ENCODE data around the gene REX1BD. TPM values are rescaled to one million over a fixed set of nuclear protein-coding genes. Genes with fewer than 3 reads are reported as not detected.

The REX1BD gene
- total and polyA plus RNA-seq, 2 donors (not counting 3 experiments of a cell fraction or from before 2014, with no cell fraction given) = 64.4 to 90.9 TPM

GRCh38 chr19:18612051-18612771 is 23.6 kb downstream of the REX1BD start:
- ChIA-PET CTCF (interaction anchor here (1.4 kb wide), 2 partner anchors 23 to 235 kb away, joined by 4 to 7 read pairs; partner anchors contain the start of gene REX1BD), POLR2A (no interaction called here)
- FAIRE-seq (no peak), DNase-seq (ENCODE audit: low read depth, low spot score) (no peak)
- Histone ChIP-seq H3K4me1 (ENCODE audit: control insufficient read depth, extremely low read depth, insufficient read depth, low read length) (peaks cover 16% of the 10 kb centered on the region), H2AFZ (ENCODE audit: low read depth, low read length) (no peak overlapping the region), H3K4me2 (ENCODE audit: insufficient read depth, low read length) (no peak overlapping the region), H3K36me3 (ENCODE audit: control insufficient read depth in 2 of 2, extremely low read depth in 1 of 2, insufficient read depth in 2 of 2, low read length in 2 of 2) (no peaks in the 10 kb centered on the region), H3K9me1 (replicated peaks; ENCODE audit: control insufficient read depth, extremely low read depth, insufficient read depth, low read length) (no peaks in the 10 kb centered on the region), H3K9me3 (replicated peaks; ENCODE audit: control insufficient read depth, insufficient read depth, low read length) (no peaks in the 10 kb centered on the region), H3K27ac (ENCODE audit: insufficient read depth, low read depth, low read length) (no peak overlapping the region), H3K79me2 (ENCODE audit: control insufficient read depth, insufficient read depth, low read length) (no peaks in the 10 kb centered on the region), H3K4me3 (replicated peaks in 1 of 3; ENCODE audit: insufficient read depth in 1 of 3, low read depth in 1 of 3, low read length in 3 of 3) (peak overlapping the region in 1 of 3 experiments; percentile 28), H3K9ac (replicated peaks; ENCODE audit: extremely low read depth, insufficient read depth, low read length) (no peak overlapping the region), H3K27me3 (ENCODE audit: control insufficient read depth in 2 of 2, insufficient read depth in 2 of 2, low read length in 2 of 2) (peaks cover 63 to 72% of the 10 kb centered on the region in 2 experiments), H4K20me1 (replicated peaks; ENCODE audit: control insufficient read depth, extremely low read depth, insufficient read depth, low read length) (no peaks in the 10 kb centered on the region)
- no TSS peak for BruUV-seq (replicated peaks)
- intact Hi-C loops (cut with micrococcal nuclease) = no loop called here
- TF ChIP-seq POLR2A (IDR thresholded peaks at IDR 0.05; ENCODE audit: low read depth, low read length) (no peak), EZH2 (IDR thresholded peaks at IDR 0.05; ENCODE audit: borderline replicate concordance, low read depth, low read length, severe bottlenecking) (peak; percentile 89)
- dilution Hi-C loops (cut with MboI; ENCODE audit: extremely low pct_ligation_motif_present, low sequenced_read_pairs) = no loop called here

GRCh38 chr19:18612772-18613588 is 24.4 kb downstream of the REX1BD start, which contains the start of gene TMEM59L:
TMEM59L (plus strand) TSS chr19:18612870; CDS start chr19:18612959, 89 bp downstream.
- Histone ChIP-seq H4K20me1 (replicated peaks; ENCODE audit: control insufficient read depth, extremely low read depth, insufficient read depth, low read length) (no peaks in the 10 kb centered on the region), H2AFZ (ENCODE audit: low read depth, low read length) (peak within 1 kb of the TSS; percentile 26), H3K4me3 (replicated peaks in 1 of 3; ENCODE audit: insufficient read depth in 1 of 3, low read depth in 1 of 3, low read length in 3 of 3) (peak within 1 kb of the TSS in 1 of 3 experiments; percentile 28), H3K9ac (replicated peaks; ENCODE audit: extremely low read depth, insufficient read depth, low read length) (no peak within 1 kb of the TSS), H3K9me1 (replicated peaks; ENCODE audit: control insufficient read depth, extremely low read depth, insufficient read depth, low read length) (no peaks in the 10 kb centered on the region), H3K4me2 (ENCODE audit: insufficient read depth, low read length) (no peak within 1 kb of the TSS), H3K4me1 (ENCODE audit: control insufficient read depth, extremely low read depth, insufficient read depth, low read length) (peaks cover 16% of the 10 kb centered on the region), H3K27ac (ENCODE audit: insufficient read depth, low read depth, low read length) (no peak within 1 kb of the TSS), H3K9me3 (replicated peaks; ENCODE audit: control insufficient read depth, insufficient read depth, low read length) (no peaks in the 10 kb centered on the region), H3K79me2 (ENCODE audit: control insufficient read depth, insufficient read depth, low read length) (no peaks in the 10 kb centered on the region), H3K27me3 (ENCODE audit: control insufficient read depth in 2 of 2, insufficient read depth in 2 of 2, low read length in 2 of 2) (peaks cover 57 to 64% of the 10 kb centered on the region in 2 experiments), H3K36me3 (ENCODE audit: control insufficient read depth in 2 of 2, extremely low read depth in 1 of 2, insufficient read depth in 2 of 2, low read length in 2 of 2) (no peaks in the 10 kb centered on the region)
- no TSS peak for BruUV-seq (replicated peaks)
- no peak for TF ChIP-seq POLR2A (IDR thresholded peaks at IDR 0.05; ENCODE audit: low read depth, low read length)
- TF ChIP-seq EZH2 (IDR thresholded peaks at IDR 0.05; ENCODE audit: borderline replicate concordance, low read depth, low read length, severe bottlenecking) = peak; percentile 82
- ChIA-PET POLR2A (no interaction called here), CTCF (interaction anchor here (1.4 to 1.7 kb wide), 3 partner anchors 19 to 234 kb away, joined by 4 to 7 read pairs (median 4); partner anchors contain the start of gene REX1BD)
- DNase-seq (ENCODE audit: low read depth, low spot score) = no peak
- intact Hi-C loops (cut with micrococcal nuclease) = no loop called here
- FAIRE-seq = no peak
- dilution Hi-C loops (cut with MboI; ENCODE audit: extremely low pct_ligation_motif_present, low sequenced_read_pairs) = no loop called here
